Endometrium (tissue), 2 donors: ENCODE results near the gene ADAMTSL1.

ENCODE experiments used
- FAIRE-seq: peaks from 2 replicates; lab custom pipeline; 2012; peaks lifted over from hg19 to GRCh38; lab: Jason Lieb, UNC
- donor health status: control.
- donor health status: control.

Gene ADAMTSL1

GRCh38 chr9:18666986-18667772 is 193.2 kb downstream of the ADAMTSL1 start:
- no peak for FAIRE-seq

- FAIRE-seq: no peak
These were observed 195.0 kb downstream of the ADAMTSL1 start for GRCh38 chr9:18668944-18669343.

- FAIRE-seq: no peak
These were observed 198.8 kb downstream of the ADAMTSL1 start for GRCh38 chr9:18672706-18673105.

GRCh38 chr9:18673179-18673578 is 199.2 kb downstream of the ADAMTSL1 start:
- no peak for FAIRE-seq

GRCh38 chr9:18675332-18675731 is 201.4 kb downstream of the ADAMTSL1 start:
- no peak for FAIRE-seq

GRCh38 chr9:18675973-18676372 is 202.0 kb downstream of the ADAMTSL1 start:
- FAIRE-seq: no peak

DNA sequence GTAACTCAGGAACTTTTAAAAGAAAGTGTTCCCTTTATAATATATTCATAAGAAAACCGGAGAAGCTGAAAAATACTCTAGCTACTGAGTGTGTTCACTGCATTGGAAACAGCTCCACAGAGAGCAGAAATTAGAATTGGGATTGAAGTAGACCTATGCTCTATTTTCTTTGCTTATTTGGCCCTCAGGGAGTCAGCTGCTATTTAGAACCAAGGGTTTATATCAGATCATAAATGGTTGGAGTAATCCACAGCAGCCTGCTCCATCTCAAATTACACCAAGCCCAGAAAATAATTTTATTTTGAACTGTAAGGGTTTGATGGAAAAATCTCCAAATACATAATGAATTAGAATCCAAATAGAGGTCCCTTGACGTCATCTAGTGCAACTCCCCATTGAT is 202.6 kb downstream of the ADAMTSL1 start:
- FAIRE-seq: no peak

- no peak for FAIRE-seq
These were observed 205.1 kb downstream of the ADAMTSL1 start for GRCh38 chr9:18678821-18679590.

- FAIRE-seq: no peak
These were observed 209.0 kb downstream of the ADAMTSL1 start for GRCh38 chr9:18682907-18683306.

- no peak for FAIRE-seq
These were observed 209.4 kb downstream of the ADAMTSL1 start for GRCh38 chr9:18683312-18683711.

DNA sequence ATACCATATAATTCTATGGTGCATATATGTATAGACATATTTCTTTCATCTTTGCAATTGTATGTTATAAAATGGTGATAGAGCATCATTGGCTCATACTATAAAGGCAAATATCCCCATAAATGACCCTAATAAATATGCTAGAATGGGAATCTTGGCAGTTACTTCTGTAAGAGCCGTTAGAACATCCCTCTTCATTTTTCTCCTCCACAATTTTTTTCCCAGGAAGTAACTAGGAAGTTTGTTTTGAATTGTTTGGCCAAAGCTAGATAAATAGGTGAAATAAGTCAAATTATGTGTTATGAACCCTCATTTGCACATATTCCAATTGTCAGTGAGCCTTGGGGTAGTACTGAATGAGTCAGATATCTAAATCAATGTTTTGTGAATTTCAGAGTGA is 209.9 kb downstream of the ADAMTSL1 start:
- FAIRE-seq: no peak

DNA sequence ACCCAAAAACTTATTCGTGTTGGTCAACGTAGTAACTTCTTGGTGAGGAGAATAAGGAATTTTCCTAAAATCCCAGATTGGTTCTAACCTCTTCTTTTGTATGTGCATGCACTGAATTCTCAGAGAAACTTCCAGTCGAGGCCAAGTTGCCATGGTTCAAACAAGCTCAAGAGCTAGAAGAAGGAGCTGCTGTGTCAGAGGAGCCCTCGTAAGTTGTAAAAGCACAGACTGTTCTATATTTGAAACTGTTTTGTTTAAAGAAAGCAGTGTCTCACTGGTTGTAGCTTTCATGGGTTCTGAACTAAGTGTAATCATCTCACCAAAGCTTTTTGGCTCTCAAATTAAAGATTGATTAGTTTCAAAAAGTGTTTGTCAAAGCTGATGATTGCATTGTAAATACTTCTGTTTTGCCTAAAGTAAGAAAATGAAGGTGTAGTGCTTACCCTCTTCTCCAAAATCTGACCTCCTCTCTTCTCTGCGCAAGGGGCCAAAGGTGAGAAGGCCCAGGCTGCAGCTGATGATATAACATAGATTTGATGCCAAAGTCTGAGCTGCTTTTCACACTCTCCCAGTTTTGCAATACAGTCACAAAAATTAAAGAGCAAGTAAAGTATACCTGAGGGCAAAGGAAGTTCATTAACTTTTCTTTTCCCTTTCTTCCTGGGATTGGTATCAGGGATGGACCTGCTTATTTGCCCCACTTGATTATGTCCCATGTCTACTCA is 210.8 kb downstream of the ADAMTSL1 start:
- FAIRE-seq: no peak

DNA sequence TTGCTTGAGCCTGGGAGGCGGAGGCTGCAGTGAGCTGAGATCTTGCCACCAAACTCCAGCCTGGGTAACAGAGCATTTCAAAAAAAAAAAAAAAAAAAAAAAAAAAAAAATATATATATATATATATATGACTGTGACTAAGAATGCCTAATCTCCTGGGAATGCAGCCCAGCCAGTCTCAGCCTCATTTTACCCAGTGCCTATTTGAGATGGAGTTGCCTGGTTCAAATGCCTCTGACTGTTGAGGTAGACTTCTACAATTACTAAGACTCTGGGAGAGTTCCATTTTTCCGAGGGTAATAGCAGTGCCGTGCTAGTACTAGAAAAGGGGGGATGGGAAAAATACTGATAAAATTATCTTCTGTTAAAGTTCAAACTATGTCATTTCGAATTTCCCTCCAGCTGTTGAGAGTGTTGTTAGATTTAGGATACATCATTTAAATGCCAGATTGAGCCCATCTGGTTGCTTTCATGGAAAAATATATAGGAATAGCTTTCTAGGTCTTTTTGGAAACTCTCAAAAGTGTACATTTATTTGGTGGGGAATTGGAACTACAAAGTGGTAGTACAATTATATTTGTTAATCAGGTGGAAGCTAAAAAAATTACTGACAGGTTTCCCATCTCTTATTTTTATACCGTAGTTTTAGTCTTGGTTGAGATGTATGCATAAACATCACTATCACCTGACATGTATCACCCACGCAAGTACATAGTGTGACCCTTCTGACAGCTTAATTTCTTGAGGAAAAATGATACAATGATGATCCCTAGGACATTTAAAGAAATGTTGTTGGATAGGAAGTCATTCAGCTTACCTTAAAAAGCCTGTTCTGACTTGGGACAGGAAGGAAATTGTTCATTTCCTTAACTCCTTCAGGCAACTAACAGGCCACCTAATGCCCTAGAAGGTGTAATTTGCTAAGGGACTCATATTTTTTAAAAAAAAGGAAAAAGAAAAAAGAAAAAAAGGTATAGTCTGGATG is 214.9 kb downstream of the ADAMTSL1 start:
- no peak for FAIRE-seq

GRCh38 chr9:18689921-18690320 is 216.0 kb downstream of the ADAMTSL1 start:
- FAIRE-seq: no peak

DNA sequence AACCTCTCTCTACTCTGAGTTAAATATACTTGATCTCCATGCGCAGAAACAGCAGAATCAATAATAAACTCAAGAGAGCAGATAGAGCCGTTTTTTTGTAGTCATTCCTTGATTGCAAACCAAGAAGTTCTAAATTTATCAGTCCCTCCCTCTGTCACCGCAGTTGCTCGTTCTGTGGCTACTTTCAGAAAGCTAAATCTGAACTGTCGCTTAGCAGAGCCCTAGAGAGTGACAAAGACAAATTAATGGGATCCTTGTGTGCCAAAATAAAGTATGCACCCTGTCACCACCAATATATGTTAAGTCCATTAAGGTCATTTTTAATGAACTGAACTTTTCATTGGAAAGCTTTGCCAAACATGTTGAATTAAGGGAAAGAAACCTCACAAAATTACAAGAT is 218.3 kb downstream of the ADAMTSL1 start:
- FAIRE-seq: no peak

GRCh38 chr9:18692962-18693361 is 219.0 kb downstream of the ADAMTSL1 start:
- no peak for FAIRE-seq

DNA sequence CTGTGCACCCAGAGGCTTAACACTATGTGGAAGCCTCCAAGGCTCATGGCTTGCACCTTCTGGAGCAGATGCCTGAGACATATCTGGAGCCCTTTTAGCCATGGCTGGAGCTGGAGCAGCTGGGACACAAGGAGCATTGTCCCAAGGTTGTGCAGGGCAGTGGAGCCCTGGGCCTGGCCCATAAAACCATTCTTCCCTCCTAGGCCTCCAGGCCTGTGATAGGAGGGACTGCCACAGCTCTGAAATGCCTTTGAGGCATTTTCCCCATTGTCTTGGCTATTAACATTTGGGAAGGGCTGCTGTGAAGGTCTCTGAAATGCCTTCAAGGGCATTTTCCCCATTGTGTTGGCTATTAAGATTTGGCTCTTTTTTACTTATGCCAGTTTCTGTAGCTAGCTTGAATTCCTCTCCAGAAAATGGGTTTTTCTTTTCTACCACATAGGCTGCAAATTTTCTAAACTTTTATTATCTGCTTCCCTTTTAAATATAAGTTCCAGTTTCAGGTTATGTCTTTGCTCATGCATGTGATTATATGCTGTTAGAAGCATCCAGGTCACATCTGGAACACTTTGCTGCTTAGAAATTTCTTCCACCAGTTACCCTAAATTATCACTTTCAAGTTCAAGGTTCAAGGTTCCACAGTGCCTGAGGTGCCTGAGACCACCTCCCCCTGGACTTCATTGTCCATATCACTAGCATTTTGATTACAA is 221.2 kb downstream of the ADAMTSL1 start:
- no peak for FAIRE-seq

DNA sequence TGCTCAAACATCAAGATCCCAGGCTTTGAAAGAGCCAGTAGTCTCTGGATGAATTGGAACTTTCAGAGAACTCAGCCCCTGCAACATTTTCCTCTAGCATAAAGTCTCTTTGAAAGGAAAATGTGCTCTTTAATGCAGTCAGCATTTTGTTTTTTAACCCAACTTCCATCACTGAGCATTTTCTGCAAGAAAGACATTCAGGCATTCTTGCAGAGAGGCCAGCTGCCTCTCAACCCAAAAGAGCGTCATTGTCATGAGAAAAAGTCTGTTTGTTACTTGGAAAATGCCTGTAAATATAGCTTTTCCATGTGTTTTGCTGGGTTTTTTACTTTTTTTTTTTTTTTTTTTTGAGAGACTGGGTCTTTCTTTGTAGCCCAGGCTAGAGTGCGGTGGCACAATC is 225.0 kb downstream of the ADAMTSL1 start:
- no peak for FAIRE-seq

- FAIRE-seq: no peak
These were observed 225.8 kb downstream of the ADAMTSL1 start for GRCh38 chr9:18699764-18700163.

- FAIRE-seq: no peak
These were observed 226.8 kb downstream of the ADAMTSL1 start for GRCh38 chr9:18700714-18701113.
